HG03108 (cell line): ENCODE measurements around the gene ICAM3.
"Not testable (repeated sequence)": the region's sequence is repeated elsewhere in the genome, so short reads cannot be mapped to it uniquely, and the experiment has no call there.

Experiments used
- ATAC-seq: cut with Tn5 transposase; IDR thresholded peaks from one replicate; pipeline ENCODE4 v1.9.1; 2021; ENCODE audit warnings: moderate library complexity; ENCODE audit not compliant: unreplicated experiment

The ICAM3 gene, protein sequence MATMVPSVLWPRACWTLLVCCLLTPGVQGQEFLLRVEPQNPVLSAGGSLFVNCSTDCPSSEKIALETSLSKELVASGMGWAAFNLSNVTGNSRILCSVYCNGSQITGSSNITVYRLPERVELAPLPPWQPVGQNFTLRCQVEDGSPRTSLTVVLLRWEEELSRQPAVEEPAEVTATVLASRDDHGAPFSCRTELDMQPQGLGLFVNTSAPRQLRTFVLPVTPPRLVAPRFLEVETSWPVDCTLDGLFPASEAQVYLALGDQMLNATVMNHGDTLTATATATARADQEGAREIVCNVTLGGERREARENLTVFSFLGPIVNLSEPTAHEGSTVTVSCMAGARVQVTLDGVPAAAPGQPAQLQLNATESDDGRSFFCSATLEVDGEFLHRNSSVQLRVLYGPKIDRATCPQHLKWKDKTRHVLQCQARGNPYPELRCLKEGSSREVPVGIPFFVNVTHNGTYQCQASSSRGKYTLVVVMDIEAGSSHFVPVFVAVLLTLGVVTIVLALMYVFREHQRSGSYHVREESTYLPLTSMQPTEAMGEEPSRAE

DNA sequence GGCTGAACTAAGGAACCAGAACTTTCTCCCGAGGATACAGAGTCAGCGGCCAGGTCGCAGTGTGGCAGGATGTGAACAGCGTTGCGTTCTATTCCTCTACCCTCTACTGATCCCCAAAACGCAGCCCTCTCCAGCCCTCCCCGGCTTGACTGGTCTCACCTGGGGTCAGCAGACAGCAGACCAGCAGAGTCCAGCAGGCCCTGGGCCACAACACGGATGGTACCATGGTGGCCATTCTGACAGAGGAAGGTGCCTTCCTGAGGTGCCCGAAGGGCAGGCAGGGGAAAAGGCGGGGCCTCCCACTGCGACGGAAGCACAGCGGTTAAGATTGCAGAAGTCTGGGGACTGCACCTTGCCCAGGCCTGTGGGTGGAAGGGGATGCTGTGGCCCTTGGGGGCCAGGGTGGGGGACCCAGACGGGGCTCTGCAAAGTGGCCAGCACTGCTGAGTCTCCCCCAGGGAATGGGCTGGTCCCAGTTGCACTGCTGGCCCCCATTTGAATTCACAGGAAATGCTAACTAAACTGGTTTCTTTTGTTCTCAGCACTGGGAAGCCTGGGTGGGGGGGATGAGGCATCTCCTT, at the start of gene ICAM3:
ICAM3 (minus strand) TSS at position 245 of the 581 bp plus-strand sequence; CDS start at position 235, 10 bp downstream.
- peak; percentile 86 for ATAC-seq

DNA sequence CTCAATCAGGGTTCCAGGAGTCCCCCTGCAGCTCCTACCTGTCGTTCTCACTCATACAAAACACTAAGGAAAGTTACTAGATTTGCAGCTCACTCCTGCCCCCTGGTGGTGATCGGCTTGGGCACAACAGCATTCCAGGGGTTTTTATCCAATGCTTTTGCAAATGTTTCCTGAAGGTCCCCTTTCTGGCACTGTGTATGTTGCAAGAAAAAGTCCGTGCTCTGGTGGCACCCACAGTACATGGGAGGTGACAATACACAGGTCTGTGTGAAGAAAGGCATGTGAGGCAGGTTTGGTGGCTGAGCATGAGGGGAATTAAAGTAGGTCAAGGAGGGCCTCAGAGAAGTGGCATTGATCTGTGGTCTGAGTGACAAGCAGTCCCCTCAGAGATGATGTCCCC, 49.5 kb upstream of the ICAM3 start:
- ATAC-seq = no peak

DNA sequence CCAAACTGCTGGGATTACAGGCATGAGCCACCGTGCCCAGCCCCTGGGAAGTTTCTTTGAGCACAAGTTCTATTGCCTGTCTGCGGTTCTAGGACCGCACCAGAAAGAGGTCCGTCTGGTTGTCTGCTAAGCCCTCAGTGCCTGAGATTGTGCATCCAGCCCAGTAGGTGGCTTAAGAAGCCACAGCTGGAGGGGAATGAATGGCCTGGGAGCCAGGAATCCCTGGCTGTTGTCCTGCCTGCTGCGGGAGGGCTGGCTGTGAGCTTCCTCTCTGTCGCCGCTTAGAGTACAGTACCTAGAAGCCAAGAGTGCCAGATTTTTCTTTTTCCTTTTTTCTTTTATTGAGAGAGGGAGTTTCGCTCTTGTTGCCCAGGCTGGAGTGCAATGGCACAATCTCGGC, 45.2 kb upstream of the ICAM3 start:
- ATAC-seq = no peak

DNA sequence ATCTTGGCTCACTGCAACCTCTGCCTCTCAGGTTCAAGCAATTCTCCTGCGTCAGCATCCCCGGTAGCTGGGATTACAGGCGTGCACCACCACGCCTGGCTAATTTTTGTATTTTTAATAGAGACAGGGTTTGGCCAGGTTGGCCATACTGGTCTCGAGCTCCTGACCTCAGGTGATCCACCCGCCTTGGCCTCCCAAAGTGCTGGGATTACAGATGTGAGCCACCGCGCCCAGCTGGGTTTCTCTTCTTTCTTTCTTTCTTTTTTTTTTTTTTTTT, 43.7 kb upstream of the ICAM3 start:
- ATAC-seq = not testable (repeated sequence)

DNA sequence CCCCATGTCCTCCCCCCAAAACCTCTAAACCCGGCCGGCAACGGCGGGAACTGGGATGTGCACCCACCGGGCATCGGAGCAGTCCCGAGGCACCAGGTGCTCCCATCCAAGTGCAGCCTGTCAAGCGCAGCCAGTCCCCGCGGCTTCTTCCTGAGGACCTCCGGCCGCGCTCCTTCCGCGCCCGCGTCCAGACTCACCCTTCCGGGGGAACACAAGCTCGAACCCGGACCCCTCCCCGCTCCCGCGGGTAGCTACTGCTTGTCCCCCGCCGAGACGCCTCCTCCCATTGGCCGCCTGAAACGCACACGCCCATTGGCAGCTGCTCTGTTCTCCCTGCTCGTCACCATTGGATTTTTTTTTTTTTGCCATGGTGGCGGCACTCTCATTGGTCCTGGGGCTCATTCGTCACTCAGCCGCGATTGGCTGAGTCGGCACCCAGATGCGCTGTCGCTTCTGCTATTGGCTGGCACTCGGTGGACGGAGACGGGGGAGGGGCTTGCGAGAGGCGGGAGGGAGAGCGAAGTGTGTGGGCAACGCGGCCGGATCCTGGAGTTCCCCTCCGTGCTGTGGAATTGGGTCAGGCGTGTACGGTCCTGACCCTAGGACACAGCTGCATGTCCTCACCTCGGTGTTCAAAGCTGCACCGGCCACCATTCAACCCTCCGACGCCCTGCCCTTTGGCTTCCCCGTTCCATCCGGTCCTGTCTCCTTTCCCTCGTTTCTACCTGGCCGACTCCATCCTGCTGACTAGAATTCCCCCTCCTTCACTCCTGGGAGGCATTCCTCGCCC, 41.1 kb upstream of the ICAM3 start, which contains the start of gene TYK2:
TYK2 (minus strand) TSS at position 260 of the 790 bp plus-strand sequence. CDS start 2,166 bp downstream, outside the sequence.
- peak; percentile 91 for ATAC-seq

DNA sequence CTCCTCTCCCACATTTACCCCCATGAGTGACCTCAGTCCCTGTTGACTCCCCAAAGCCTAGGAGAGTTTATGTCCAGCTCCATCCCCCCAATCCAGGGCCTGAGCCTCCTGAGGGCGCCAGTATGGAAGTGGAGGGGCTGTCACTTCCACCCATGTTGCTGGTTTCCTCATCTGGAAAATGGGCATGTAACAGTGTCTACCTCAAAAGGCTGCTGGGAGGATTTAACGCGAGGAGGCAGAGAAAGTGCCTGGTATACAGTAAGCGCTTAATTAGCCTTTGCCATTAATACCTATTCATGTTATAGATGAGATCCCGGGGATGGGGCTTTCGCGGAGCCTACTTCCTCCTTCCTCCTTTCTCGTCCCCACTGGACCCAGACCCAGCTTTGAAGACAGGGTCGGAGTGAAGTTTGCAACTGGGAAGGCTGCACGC, 40.5 kb upstream of the ICAM3 start:
- no peak for ATAC-seq

DNA sequence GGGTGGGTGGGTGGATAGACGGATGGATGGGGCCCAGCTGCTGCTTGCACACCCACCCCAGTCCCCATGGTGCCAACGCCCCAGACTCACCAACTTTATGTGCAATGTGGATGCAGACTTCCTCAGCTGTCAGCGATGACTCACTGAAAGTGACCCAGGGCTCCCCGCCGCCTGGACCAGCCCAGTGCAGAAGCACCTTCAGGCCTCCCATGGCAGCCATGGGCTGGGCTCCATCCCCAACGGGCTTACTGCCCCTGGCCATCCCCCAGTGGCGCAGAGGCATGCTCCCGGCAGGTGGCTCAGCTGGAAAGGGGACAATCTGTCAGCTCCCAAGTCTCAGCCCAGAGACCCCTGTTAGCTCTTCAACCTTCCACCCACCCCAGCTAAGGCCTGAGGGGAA, 38.7 kb upstream of the ICAM3 start:
- ATAC-seq = no peak

DNA sequence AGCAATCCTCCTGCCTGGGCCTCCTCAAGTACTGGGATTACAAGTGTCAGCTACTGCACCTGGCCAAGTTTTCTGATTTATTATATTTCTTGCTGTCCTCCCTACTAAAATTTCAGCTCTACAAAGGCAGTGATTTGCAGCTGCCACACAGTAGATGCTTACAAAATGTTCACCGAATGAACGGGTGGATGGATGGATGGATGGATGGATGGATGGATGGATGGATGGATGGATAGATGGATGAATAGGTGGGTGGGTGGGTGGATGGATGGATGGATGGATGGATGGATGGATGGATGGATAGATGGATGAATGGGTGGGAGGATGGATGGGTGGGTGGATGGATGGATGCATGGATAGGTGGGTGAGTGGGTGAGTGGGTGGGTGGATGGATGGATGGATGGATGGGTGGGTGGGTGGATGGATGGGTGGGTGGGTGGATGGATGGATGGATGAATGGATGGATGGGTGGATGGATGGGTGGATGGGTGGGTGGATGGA, 37.8 kb upstream of the ICAM3 start:
- ATAC-seq = not testable (repeated sequence)

DNA sequence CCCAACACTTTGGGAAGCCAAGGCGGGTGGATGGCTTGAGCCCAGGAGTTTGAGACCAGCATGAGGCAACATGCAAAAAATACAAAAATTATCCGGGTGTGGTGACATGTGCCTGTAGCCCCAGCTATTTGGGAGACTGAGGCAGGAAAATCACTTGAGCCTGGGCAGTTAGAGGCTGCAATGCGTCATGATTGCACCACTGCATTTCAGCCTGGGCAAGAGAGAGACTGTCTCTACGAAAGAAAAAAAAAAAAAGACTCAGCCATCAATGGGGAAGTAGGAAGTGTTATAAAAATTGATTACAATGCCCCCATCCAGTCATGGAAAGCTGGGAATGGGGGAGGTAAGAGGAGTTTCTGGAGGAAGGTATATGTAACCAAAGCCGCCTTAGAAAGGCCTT, 35.5 kb upstream of the ICAM3 start:
- ATAC-seq = no peak

DNA sequence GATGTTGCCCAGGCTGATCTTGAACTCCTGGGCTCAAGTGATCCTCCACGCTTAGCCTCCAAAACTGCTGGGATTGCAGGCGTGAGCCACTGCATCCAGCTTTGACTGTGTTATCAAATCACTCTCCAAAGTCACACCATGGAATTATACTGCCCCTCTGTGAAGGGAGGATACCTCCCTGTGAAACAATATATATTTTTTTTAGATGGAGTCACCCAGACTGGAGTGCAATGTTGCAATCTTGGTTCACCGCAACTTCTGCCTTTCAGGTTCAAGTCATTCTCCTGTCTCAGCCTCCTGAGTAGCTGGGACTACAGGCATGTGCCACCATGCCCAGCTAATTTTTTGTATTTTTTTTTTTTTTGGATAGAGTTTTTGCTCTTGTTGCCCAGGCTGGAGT, 33.3 kb upstream of the ICAM3 start:
- ATAC-seq = no peak

DNA sequence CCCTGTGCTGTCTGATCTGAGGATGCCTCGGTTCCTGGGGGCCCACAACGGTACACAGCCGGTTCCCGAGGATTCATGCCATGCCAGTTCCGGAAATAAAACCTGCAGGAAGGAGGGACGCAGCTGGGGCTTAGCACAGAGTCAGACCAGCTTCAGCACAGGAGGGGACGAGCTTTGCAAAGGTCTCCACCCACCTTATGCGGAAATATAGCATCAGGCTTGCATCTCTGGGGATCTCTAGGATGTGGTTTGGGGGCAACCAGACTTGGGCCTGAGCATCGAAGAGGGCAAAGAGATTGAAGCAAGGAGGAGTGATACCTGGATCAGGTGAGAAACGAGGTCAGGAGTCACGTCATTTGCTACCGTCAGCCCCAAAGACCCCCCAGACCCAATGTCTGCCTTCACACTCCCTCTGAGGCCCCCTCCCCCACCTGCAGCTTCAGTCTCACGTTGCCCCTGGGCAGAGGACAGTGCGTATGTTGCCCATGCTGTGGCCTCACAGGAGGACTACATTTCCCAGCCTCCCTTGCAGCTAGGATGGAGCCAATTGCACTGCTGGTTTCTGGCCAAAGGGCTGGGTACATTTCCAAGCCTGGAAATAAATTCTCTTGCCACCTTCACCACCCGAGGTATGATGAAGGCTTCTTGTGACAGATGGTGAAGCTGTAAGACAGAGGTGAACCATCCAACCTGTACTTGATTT, 28.8 kb upstream of the ICAM3 start:
- ATAC-seq = no peak

DNA sequence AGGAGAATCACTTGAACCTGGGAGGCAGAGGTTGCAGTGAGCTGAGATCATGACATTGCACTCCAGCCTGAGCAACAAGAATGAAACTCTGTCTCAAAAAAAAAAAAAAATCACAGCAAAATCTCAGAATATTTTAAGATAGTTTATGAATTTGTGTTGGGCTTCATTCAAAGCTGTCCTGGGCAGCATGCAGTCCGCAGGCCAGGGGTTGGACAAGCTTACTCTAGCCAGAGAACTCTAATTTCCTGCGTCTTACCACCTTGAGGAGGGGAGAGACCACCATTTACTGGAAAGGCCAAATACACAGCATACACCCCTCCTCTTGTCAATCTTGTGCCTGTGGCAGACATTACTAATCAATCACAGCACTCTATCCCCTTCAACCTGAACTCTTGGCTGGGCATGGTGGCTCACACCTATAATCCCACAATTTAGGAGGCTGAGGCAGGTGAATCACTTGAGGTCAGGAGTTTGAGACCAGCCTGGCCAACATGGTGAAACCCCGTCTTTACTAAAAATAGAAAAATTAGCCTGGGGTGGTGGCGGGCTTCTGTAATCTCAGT, 27.6 kb upstream of the ICAM3 start:
- not testable (repeated sequence) for ATAC-seq

DNA sequence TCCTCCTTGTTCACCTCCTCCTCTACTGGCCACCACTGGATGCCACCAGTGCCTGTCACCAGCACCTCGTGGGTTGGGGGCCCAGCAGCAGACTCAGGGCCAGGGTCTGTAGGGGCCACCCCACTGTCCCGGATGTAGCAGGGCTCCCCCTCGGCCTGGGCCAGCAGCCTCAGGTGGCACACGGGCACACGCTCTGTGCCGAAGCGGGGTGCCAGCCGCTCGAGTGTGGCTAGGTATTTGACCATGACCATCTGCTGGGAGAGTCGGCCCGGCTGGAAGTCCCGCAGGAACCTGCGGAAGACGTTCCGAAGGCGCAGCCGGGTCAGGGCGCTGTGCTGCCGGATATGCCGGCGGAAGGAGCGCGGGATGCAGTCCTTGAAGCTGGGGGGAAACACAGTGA, 26.1 kb upstream of the ICAM3 start:
- no peak for ATAC-seq

DNA sequence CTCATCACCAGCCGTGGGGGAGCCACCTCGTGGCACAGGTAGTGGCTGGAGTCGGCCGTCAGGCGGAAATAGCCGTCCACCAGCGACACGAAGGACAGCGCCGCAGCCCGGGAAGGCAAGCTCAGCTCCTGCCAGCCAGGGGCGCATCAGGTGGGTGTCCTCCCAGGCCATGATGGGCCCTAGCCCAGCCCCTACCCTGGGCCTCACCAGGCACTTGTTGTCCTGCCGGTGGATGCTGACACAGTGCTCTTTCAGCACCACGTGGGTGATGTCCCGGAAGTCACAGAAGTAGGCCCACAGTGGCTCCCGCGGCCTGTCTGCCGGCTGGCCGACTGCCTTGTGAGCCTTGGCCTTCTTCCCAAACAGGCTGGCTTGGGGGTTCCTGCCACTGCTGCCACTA, 25.2 kb upstream of the ICAM3 start:
- ATAC-seq = no peak

DNA sequence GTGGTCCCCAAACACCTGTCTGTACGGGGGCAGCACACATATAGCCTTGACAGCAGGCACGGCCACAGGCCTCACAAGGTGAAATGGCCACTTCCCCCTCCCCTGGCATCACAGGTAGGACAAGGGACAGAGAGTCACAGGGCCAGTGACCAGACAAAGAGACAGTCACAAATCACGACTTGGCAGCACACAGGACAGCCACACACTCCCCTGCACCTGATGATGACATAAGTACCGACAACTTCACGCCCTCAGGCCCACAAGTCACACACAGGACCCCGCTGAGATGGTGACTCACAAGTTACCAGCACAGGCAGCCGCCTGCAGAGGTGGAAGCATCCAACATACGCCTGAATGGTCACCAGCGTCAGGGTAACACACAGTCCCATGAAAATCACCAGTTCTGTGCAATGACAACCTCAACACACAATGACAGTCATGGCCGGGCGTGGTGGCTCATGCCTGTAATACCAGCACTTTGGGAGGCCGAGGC, 24.4 kb upstream of the ICAM3 start:
- ATAC-seq = no peak

DNA sequence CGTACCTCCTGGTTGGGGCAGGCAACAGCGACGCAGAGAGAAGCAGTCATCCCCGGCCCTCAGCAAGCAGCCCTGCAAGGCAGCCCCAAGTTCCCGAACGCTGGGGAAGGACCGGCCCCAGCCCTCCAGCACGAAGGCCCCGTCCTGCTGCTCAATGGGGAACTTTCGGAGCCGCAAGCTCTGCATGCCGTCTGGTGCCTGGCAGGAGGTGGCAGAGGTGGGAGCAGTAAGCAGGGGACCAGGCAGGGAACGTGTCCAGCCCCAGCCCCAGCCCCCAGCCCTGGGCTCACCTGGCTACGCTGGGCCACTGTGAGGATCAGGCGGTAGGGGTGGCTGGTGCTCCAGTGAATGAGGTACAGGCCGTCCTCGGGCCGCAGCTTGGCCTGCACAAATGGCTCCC, 22.8 kb upstream of the ICAM3 start:
- ATAC-seq = no peak

DNA sequence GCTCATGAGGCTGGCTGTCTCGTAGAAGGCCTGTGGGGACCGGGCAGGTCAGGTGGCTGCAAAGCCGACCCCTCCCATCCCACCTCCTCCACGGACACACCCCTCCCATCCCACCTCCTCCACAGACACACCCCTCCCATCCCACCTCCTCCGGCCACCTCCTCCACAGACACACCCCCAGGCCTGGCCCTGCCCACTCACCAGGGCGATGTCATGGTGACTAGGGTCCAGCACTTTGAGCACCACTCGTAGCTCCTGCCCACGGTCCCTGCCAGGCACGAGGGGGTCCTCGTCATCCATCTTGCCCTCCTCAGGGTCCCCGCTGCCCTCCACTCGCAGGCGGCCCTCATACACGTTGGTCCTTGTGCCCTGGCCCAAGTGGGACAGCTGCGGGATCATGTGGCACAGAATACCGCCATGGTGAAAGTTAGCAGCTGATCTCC, 22.2 kb upstream of the ICAM3 start:
- no peak for ATAC-seq

DNA sequence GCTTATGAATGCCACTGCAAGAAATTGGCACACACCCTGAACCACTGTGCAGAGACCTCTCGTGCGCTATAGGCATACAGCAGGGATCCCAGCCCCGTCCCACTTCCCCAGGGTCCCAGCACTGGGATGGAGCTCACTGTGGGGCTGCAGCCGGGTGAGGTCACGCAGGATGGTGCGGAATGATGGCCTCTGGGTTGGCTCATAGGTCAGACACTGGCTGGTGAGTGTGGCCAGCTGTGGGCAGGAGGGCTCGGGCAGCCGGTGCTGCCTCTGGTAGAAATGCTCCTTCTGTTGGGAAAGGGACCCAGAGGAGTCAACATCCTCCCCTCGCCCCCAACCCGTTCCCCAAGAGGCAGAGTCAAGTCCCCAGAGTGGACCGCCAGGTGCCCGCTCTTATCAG, 17.0 kb upstream of the ICAM3 start:
- no peak for ATAC-seq

DNA sequence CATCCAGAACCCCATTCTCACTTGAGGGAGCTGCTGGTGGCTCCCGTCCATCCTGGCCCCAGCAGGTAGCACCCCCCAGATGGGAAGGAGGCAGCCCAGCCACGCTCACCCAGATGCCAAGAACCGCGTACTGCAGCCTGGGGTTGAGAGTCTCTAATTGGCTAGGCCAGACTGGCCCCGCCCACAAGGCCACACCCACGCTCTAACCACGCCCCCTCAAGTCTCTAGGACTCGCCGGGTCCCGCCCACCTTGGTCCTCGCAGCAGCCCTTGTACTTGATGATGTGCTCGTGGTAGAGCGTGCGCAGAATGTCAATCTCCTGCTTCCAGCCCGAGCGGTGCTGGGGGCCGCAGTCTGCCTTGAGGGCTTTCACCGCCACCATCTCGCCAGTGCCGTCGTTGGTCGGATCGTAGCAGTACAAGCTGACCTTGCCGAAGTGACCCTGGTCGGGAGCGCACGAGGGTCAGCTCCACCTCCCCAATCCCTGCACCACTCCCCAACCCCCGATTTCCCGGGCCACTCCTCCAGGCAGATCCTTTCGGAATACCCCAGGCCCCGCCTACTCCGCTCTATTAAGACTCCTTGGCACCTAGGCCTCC, 14.5 kb upstream of the ICAM3 start:
- no peak for ATAC-seq
